Adipocyte (in vitro differentiated cells): ENCODE measurements around the gene NEDD4L.

Experiments used
- DNase-seq: peaks from one replicate; pipeline ENCODE4 v3.0.0-alpha.2; 2015; ENCODE audit warnings: low read depth
- H3K27me3 ChIP-seq: replicated peaks from 2 replicates; pipeline ENCODE4 v1.7.0; 2013; ENCODE audit warnings: mild to moderate bottlenecking, low read length, moderate library complexity; ENCODE audit not compliant: control insufficient read depth, insufficient read depth
- H3K36me3 ChIP-seq: 2 replicates; pipeline ENCODE4 v1.7.0; 2013; ENCODE audit warnings: low read length, mild to moderate bottlenecking, moderate library complexity; ENCODE audit not compliant: control insufficient read depth, insufficient read depth, severe bottlenecking
- H3K4me1 ChIP-seq: 2 replicates; pipeline ENCODE4 v1.7.0; 2013; ENCODE audit warnings: mild to moderate bottlenecking, low read length, moderate library complexity; ENCODE audit not compliant: control insufficient read depth, insufficient read depth
- H3K4me3 ChIP-seq: 2 replicates; pipeline ENCODE4 v1.7.0; 2013; ENCODE audit warnings: mild to moderate bottlenecking, low read length, moderate library complexity
- H3K9ac ChIP-seq: 2 replicates; pipeline ENCODE4 v1.7.0; 2013; ENCODE audit warnings: mild to moderate bottlenecking, low read length, moderate library complexity
- H3K9me3 ChIP-seq: 2 replicates; pipeline ENCODE4 v1.7.0; 2013; ENCODE audit warnings: mild to moderate bottlenecking, low read length, moderate library complexity; ENCODE audit not compliant: control insufficient read depth

Gene NEDD4L

GRCh38 chr18:58290116-58290695, 246.2 kb downstream of the NEDD4L start:
- no peaks in the 10 kb centered on the region for H3K27me3 ChIP-seq
- peak; percentile 31 for DNase-seq
- H3K4me3 ChIP-seq = no peak overlapping the region
- H3K9me3 ChIP-seq = no peaks in the 10 kb centered on the region
- peaks cover 23% of the 10 kb centered on the region for H3K4me1 ChIP-seq
- H3K36me3 ChIP-seq = no peaks in the 10 kb centered on the region
- no peak overlapping the region for H3K9ac ChIP-seq

GRCh38 chr18:58291131-58291530, 247.1 kb downstream of the NEDD4L start:
- Histone ChIP-seq H3K4me1 (peaks cover 18% of the 10 kb centered on the region), H3K9me3 (no peaks in the 10 kb centered on the region), H3K36me3 (no peaks in the 10 kb centered on the region), H3K4me3 (no peak overlapping the region), H3K9ac (no peak overlapping the region), H3K27me3 (no peaks in the 10 kb centered on the region)
- DNase-seq = no peak

- Histone ChIP-seq H3K27me3 (no peaks in the 10 kb centered on the region), H3K36me3 (no peaks in the 10 kb centered on the region), H3K4me3 (no peak overlapping the region), H3K4me1 (peaks cover 18% of the 10 kb centered on the region), H3K9ac (no peak overlapping the region), H3K9me3 (no peaks in the 10 kb centered on the region)
- DNase-seq = no peak
Measured at GRCh38 chr18:58292638-58293037, 248.6 kb downstream of the NEDD4L start.

- Histone ChIP-seq H3K9ac (no peak overlapping the region), H3K36me3 (no peaks in the 10 kb centered on the region), H3K4me1 (peaks cover 18% of the 10 kb centered on the region), H3K4me3 (no peak overlapping the region), H3K9me3 (no peaks in the 10 kb centered on the region), H3K27me3 (no peaks in the 10 kb centered on the region)
- no peak for DNase-seq
Measured at GRCh38 chr18:58297198-58297597, 253.2 kb downstream of the NEDD4L start.

- Histone ChIP-seq H3K36me3 (no peaks in the 10 kb centered on the region), H3K9ac (no peak overlapping the region), H3K27me3 (no peaks in the 10 kb centered on the region), H3K4me3 (no peak overlapping the region), H3K4me1 (peaks cover 31% of the 10 kb centered on the region), H3K9me3 (no peaks in the 10 kb centered on the region)
- no peak for DNase-seq
Measured at GRCh38 chr18:58298251-58299134, 254.5 kb downstream of the NEDD4L start.

GRCh38 chr18:58299135-58299473, 255.1 kb downstream of the NEDD4L start:
- no peak for DNase-seq
- Histone ChIP-seq H3K27me3 (no peaks in the 10 kb centered on the region), H3K4me1 (peaks cover 37% of the 10 kb centered on the region)

GRCh38 chr18:58299936-58300335, 255.9 kb downstream of the NEDD4L start:
- no peaks in the 10 kb centered on the region for H3K27me3 ChIP-seq
- H3K36me3 ChIP-seq = no peaks in the 10 kb centered on the region
- peak; percentile 34 for DNase-seq
- no peak overlapping the region for H3K9ac ChIP-seq
- H3K4me1 ChIP-seq = peaks cover 37% of the 10 kb centered on the region
- no peaks in the 10 kb centered on the region for H3K9me3 ChIP-seq
- H3K4me3 ChIP-seq = no peak overlapping the region

More at GRCh38 chr18:58299135-58299473, 255.1 kb downstream of the NEDD4L start:
- Histone ChIP-seq H3K9ac (no peak overlapping the region), H3K36me3 (no peaks in the 10 kb centered on the region), H3K9me3 (no peaks in the 10 kb centered on the region), H3K4me3 (no peak overlapping the region)

- H3K9me3 ChIP-seq = peaks cover 4% of the 10 kb centered on the region
- H3K4me3 ChIP-seq = no peak overlapping the region
- no peaks in the 10 kb centered on the region for H3K27me3 ChIP-seq
Measured at GRCh38 chr18:58300867-58301266, 256.8 kb downstream of the NEDD4L start.

GRCh38 chr18:58302811-58303210, 258.8 kb downstream of the NEDD4L start:
- peaks cover 37% of the 10 kb centered on the region for H3K4me1 ChIP-seq
- peaks cover 9% of the 10 kb centered on the region for H3K9me3 ChIP-seq
- H3K4me3 ChIP-seq = no peak overlapping the region
- H3K36me3 ChIP-seq = no peaks in the 10 kb centered on the region
- no peak for DNase-seq
- H3K9ac ChIP-seq = no peak overlapping the region
- no peaks in the 10 kb centered on the region for H3K27me3 ChIP-seq

More at GRCh38 chr18:58300867-58301266, 256.8 kb downstream of the NEDD4L start:
- no peak overlapping the region for H3K9ac ChIP-seq
- peaks cover 37% of the 10 kb centered on the region for H3K4me1 ChIP-seq
- no peaks in the 10 kb centered on the region for H3K36me3 ChIP-seq
- DNase-seq = no peak

GRCh38 chr18:58303363-58303762, 259.3 kb downstream of the NEDD4L start:
- H3K27me3 ChIP-seq = no peaks in the 10 kb centered on the region
- H3K9me3 ChIP-seq = peaks cover 9% of the 10 kb centered on the region
- no peaks in the 10 kb centered on the region for H3K36me3 ChIP-seq
- peaks cover 36% of the 10 kb centered on the region for H3K4me1 ChIP-seq
- DNase-seq = no peak
- peak overlapping the region; percentile 11 for H3K4me3 ChIP-seq
- no peak overlapping the region for H3K9ac ChIP-seq

- no peaks in the 10 kb centered on the region for H3K27me3 ChIP-seq
- H3K9me3 ChIP-seq = peaks cover 9% of the 10 kb centered on the region
- no peak overlapping the region for H3K9ac ChIP-seq
Measured at GRCh38 chr18:58305792-58306191, 261.8 kb downstream of the NEDD4L start.

More at GRCh38 chr18:58305792-58306191, 261.8 kb downstream of the NEDD4L start:
- Histone ChIP-seq H3K4me1 (peaks cover 21% of the 10 kb centered on the region), H3K4me3 (no peak overlapping the region), H3K36me3 (no peaks in the 10 kb centered on the region)
- DNase-seq = no peak
